Activated T-helper 1 cell treated with anti-CD3 and anti-CD28 coated beads, Interleukin-2, amount 50 U/mL, for 16 hours (primary cell): Measurements from ENCODE around the gene SYNJ1.
"Not testable (repeated sequence)": the region's sequence is repeated elsewhere in the genome, so short reads cannot be mapped to it uniquely, and the experiment has no call there.

Experiments
- DNase-seq, 2 donors: peaks; one replicate each; pipeline ENCODE4 v3.0.0-alpha.2; 2020; ENCODE audit warnings: low read depth in 1 of 2, low spot score in 1 of 2

Gene SYNJ1

GRCh38 chr21:32739946-32740345 is 12.1 kb upstream of the SYNJ1 start:
- no peak for DNase-seq

DNA sequence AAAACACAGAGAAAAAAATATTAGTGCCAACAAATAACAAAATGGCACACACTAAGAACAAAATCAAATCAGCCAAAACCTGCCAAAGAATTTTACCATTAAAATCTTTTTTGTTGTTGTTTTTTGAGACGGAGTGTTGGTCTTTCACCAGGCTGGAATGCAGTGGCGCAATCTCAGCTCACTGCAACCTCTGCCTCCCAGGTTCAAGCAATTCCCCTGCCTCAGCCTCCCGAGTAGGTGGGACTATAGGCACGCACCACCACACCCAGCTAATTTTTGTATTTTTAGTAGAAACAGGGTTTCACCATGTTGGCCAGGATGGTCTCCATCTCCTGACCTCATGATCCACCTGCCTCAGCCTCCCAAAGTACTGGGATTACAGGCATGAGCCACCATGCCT is 8.3 kb upstream of the SYNJ1 start:
- not testable (repeated sequence) for DNase-seq

GRCh38 chr21:32735524-32735923 is 7.7 kb upstream of the SYNJ1 start:
- no peak for DNase-seq

DNA sequence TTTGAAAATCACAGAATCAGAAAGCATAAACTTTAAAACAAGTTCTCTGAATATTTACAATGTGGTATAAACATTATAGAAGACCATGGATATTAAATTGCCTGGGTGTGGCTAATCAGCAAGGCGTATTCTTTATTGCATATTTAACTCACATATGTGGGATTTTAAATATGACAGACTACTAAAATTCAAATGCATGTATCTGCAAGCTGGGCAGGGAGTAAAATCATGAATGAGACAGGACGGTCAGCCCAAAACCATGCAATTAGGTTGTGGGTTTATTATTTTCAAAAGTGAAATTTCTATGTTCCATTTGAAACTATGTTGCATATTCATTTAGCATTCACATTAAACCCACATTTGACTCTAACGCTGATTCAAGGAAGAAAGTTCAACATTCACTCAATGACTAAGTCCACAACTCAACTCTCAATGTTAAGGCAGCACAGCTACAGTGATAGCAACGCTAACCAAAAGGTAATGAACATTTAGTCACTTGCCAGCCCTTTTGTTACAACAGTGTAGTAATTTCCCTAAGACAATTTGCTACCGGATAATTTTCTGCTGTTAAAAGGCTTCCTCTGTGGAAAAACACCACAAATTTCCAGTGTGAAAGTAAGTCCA is 6.3 kb upstream of the SYNJ1 start:
- no peak for DNase-seq

DNA sequence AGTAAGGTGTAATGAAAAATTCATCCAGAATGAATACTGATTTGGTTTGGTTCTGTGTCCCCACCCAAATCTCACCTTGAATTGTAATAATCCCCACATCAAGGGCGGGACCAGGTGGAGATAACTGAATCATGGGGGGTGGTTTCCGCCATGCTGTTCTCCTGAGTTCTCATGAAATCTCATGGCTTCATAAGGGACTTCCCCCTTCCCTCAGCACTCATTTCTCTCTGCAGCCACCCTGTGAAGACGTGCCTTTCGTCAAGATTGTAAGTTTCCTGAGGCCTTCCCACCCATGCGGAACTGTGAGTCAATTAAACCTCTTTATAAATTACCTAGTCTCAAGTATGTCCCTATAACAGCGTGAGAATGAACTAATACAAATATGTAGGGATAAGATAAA is 5.5 kb upstream of the SYNJ1 start:
- no peak for DNase-seq

GRCh38 chr21:32732544-32732943 is 4.7 kb upstream of the SYNJ1 start:
- no peak for DNase-seq

- no peak for DNase-seq
Measured at GRCh38 chr21:32728848-32729247, 1.0 kb upstream of the SYNJ1 start.

DNA sequence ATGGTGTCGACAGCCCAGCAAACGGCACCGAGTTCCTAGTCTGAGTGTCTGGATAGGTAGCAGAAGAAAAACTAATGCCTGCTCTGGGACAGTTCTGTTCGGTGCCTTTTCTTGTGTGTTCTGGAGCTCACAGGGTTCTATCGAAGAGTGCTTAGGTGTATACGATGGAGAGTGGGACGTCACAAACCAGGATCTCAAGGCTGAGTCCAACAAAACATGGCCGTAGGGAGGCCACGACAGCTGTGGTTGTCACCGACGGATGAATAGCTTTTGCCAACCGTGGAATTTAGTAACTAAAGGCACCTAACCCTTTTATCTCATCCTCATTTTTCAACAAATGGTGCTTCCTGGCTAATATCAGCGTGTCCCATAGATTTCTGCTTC is 635 bp upstream of the SYNJ1 start:
- no peak for DNase-seq

DNA sequence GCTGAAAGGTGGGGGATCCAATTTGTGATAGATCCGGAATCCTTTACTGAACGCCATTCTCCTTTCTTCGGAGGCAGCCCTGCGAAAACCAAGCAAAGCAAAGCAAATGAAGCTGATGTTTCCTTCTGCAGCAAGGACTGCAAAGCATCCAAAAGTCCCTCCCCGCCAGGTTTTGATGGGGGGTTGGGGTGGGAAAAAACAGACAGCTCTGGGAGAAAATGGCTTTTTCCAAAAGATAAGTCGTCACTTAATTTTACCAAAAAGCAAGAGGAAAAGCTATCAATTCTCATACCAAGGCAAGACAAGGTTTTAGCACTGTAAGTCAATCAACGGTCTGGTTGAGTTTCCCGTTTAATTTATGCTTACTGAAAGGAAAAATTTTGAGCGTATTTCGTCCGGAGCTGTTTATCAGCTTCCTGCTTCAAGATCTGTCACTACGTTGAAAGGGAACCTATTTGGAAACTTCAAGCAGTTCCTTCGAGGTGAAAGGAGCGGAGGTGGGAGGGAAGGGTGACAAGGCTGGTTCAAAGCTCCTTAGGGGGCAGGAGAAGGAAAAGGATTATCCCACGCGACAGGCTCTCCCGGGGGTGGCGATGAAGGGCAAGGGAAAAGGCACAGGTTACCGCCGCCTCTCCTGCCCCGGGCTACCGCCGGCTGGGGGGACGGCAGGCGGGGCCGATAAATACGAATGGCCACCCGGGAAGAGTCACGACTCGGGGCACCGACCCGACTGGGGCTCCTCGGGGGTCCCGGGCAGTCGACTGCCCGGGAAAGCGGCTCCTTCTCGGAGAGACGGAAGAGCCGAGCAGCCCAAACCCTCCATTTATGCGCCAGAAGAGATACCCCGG is 750 bp downstream of the SYNJ1 start:
- no peak for DNase-seq

- DNase-seq = no peak
Measured at GRCh38 chr21:32719085-32719484, 8.7 kb downstream of the SYNJ1 start.

DNA sequence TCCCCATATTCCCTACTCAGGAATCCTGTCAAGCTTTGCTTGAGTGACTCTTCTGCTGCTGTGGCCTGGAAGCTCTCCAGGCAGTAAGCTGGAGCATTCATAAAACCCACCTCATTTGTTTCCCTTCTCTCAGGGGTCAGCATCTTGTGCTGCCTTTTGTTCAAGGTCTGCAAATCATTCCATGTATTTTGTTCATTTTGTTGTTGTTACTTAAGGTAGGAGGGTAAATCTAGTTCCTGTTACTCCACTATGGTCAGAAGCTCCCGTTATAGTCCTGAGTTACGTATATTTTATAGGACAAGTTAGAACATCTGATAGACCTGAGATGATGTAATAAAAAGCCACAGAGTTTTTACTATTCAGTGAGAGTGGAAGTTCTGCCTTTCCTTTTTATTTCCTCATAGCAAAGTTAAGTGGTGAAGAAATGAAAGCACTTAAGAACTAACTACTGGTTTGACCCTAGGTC is 9.9 kb downstream of the SYNJ1 start:
- DNase-seq = no peak

DNA sequence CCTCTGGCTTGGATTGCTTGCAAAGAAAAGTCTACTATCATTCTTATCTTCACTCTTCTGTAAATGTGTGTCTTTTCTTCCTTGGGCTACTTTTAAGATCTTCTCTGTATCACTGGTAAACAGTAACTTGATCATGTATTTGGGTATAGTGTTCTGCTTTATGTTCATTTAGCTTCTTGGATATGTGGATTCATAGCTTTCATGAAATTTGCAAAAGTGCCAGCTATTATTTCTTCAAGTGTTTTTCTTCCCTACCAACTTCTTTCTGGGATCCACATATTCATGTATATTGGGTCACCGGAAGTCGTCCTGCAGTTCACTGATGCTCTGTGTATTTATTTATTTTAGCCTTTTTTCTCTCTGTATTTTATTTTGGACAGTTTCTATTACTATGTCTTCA is 11.3 kb downstream of the SYNJ1 start:
- DNase-seq = no peak

DNA sequence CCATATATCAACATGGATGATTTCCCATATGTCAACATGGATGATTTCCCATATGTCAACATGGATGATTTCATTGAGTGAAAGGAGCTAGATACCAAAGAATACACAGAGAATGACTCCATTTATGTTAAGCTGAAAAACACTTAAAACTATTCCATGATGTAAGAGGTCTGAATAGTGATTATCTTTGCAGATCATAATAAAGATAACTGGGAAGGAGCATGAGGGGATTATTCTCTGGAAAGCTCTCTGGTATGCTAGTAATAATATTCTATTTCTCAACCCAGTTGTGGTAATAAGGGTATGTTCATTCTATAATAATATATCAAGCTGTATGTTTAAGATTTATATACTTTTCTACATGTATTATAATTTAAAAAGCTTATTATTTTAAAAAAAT is 14.1 kb downstream of the SYNJ1 start:
- DNase-seq = no peak

DNA sequence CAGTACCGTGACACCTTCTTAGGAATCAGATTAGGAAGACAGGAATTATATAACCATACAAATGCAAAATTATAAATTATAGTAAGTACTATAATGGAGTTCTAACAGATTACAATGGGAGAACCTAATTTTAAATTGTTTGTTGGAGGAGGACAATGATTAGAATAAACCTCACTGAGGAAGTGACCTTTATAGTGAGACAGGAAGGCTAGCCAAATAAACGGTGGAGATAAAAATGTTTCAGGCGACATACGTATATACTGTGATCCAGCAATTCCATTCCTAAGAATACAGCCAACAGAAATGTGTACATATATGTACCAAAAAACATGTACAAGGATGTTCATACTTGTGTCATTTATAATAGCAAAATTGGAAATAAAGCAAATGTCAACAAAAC is 15.2 kb downstream of the SYNJ1 start:
- no peak for DNase-seq

GRCh38 chr21:32712043-32712442 is 15.8 kb downstream of the SYNJ1 start:
- DNase-seq = no peak

DNA sequence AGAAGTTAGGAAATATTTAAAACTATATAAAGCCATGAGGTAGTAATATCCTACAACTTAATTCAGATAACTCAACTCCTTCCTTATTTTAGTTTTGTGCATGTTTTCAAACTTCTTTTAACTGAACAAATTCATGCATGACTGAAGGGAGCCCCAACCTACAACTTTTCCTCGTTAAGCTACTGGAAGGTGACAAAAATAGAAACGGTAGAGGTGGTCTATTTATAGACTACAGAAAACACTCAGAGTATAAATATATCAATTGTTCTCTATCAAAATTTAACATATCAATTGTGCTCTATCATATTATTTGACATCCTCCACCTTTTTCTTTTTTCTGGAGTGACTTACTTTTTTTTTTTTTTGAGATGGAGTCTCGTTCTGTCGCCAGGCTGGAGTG is 16.8 kb downstream of the SYNJ1 start:
- DNase-seq = no peak

DNA sequence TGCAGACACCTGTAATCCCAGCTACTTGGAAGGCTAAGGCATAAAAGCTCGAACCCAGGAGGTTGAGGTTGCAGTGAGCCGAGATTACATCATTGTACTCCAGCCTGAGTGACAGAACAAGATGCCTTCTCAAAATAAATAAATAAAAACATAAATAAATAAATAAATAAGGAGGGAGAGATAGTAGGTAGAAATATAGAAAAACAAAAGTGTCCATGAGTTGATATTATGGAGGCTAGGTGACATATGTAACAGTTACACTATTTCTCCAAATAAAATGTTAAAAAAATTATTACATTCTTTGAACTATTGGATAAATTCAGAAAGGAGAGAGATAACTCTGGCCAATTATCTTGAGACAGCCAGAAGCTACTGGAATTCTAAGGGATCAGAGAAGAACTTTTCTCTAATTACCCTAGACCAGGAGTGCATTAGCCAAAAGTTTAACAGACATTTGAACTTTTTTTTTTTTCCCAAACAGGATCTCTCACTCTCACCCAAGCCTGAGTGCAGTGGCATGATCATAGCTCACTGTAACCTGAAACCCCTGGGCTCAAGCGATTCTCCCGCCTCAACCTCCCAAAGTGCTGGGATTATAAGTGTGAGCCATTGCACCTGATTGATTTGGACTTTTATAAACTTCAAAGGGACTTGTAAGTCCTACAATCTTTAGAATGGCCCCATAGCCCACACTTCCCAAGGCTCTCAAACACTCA is 17.6 kb downstream of the SYNJ1 start:
- no peak for DNase-seq

DNA sequence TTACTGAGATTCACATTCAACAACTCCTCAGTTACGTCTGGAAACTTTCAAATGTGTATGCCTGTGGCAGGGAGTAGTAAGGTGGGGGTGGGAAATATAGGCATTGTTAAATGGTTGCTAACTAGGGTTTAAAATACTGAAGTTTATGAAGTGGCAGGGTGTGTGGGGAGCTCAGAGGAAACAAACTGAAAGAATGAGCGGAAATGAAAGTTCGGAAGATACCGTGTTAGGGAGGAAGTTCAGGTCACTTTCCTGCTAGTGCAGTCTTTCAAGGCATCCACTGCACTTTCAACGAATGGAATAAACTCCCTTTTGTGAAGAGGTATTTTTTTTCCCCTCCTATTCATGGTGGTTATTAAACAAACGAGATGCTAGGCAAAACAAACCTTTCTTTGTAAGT is 19.7 kb downstream of the SYNJ1 start:
- DNase-seq = no peak

DNA sequence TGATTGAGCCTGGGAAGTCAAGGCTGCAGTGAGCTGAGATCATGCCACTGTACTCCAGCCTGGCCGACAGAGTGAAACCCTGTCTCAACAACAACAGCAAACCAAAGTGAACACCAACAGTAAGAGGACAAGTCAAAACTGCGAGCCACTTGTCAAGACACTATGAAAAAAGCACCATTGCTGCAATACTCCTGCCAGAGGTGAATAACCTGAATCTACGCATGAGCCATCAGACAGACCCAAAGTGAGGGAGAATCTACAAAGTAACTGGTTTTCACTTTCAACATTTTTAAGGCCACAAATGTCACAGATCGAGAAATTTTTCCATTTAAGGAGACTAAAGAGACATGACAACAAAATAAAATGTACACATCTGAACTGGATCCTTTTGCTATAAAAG is 21.9 kb downstream of the SYNJ1 start:
- no peak for DNase-seq

DNA sequence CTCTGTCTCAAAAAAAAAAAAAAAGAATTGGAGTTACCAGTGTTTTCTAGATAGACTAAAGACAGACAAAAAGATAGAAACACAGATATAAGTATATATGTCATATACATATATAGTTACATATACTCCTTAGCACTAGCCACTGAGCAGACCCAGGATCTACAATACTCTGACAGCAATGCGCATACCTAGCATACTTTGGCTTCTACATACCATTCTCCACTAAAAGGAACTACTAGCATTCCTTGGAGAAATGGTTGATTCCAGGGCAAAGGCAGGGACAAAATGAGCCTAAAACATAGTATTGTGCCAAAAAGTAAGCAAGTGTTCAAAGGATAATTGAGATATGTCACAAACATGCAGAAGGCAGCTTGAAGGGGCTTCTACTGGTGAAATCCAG is 22.7 kb downstream of the SYNJ1 start:
- no peak for DNase-seq

- DNase-seq = no peak
Measured at GRCh38 chr21:32702702-32703101, 25.1 kb downstream of the SYNJ1 start.
